HPDE6-E6E7 (cell line): ENCODE data around the gene PRKN.

ENCODE experiments used
- DNase-seq: peaks from one replicate; pipeline ENCODE4 v3.0.0; 2011; ENCODE audit warnings: missing footprints; ENCODE audit errors: extremely low spot score

PRKN gene

DNA sequence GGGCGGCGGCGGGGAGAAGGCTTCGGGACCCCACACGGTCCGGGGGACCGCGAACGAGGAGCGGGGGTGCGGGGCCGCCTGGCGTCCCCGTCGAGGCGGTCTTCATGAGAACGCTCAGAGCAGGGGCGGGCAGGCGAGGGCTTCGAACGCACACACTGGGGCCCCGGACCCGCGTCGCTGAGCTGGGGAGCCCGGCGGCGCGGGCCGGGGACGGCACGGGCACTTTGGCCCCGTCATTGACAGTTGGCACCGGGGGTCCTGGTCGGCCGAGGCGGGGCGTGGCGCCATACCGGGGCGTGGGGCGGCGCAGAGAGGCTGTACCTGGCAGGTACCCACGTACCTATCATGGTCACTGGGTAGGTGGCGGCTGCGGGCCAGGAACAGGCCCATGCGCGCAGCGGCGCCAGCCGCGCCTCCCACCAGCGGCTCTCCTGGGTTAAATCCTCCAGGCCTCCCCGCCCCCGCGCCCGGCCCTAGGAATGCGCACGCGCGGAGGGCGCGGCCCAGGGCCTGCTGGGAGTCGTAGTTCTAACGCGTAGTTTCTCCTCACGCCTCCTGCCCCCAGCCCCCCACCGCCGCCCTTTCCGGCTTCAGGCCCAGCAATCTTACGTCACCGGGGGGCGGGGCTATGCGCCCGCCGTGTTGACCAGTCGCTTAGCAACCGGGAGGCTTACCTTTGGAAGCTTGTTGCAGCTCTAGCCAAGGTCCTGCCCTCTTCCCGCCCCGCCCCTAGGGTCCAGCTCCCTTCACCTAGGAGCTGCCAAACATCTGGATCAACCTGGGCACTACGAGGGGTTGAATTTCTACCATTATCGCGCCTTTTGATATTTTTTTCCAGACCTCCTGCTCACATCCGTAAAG lies at the start of gene PRKN, which contains the start of gene PACRG:
PRKN (minus strand) TSS at position 445 of the 861 bp plus-strand sequence.
PACRG (plus strand) TSS at position 653 of the 861 bp plus-strand sequence.
- DNase-seq = peak; percentile 87

DNA sequence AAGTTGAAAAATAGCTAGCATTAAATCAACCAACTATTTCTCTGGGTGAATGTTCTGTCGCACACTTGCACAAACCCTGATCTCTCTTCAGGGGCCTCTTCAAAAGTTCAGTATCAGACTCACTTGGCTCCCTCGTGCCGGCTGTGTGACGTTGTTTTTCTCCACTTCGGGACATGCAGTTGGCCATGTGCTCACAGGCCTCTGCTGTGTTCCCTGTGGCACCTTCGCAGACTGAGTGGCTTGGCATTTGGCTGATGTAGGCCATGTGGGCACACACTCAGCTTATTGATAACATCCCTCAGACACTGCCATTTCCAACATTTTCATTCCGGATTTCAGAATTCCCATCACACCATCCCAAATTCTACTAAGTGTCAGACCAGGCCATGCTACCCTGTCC lies 49.5 kb upstream of the PRKN start:
- DNase-seq = no peak

DNA sequence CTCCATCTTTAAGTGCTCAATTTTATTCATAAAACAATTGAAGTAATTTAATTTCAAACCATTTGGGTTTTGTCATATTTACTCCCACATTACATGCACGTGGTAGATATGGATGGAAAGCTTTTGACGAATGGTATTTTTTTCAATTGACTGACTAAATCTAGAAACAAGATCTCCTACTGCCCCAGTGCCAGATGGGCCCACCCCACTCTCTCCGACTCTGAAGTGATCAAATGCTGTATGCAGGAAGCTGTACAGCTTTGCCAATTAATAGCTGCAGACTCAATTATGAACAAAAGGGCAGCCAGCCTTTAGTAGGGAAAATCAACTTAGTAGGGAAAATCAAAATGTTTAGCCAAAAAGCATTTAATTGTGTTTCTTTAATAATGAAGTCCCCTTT lies 46.4 kb upstream of the PRKN start:
- DNase-seq = no peak

DNA sequence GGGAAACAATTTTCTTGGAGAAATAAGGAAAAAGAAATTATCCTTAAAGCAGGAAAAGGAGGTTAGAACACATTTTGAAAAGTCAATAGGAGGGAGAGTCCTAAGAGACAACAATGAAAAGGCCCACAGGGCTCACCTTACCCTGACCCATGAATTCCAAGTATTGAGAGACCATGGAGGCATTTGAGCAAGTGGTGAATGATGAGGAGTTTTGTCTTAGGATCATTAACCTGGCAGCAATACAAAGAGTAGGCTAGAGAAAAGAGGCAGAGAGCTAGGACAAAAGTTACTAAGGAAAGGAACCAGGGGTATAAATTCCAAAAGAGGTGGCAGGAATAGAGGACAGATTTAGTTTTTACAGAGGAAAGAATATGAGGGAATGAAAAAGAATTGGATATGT lies 44.9 kb upstream of the PRKN start:
- DNase-seq = no peak

DNA sequence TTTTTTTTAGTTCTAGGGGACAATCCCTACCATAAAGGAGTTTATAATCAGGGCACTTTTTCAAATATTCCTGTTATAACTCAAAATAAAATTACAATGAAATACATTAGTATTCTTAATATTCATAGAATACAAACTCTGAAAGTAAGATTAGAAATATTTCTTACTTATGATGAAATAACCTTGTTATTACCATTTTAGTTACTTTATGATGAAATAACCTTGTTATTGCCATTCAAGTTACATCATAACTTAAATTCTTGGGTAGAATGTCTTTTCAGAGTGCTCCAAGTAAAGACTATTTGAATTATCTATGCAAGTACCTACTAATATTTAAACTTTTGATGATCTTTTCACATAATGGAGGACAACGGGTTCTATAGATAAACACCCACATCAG lies 43.4 kb upstream of the PRKN start:
- DNase-seq = no peak

DNA sequence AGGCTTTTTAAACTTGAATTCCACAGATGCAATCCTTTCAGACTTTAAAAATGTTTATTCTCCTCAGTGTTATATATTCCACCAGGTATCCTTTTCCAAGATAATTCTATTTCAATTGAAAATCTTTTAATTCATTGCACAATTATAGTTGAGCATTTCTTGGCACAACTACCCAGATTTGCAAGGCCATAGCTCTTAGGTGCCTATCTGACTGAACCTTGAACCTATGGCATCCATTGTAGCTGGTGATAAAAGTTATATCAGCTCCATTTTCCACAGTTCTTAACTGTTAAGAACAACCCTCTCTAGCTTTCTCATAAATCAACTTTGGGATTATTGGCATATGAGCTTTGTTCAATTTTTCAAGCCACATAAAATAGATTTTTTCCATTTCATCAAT lies 42.6 kb upstream of the PRKN start:
- no peak for DNase-seq

DNA sequence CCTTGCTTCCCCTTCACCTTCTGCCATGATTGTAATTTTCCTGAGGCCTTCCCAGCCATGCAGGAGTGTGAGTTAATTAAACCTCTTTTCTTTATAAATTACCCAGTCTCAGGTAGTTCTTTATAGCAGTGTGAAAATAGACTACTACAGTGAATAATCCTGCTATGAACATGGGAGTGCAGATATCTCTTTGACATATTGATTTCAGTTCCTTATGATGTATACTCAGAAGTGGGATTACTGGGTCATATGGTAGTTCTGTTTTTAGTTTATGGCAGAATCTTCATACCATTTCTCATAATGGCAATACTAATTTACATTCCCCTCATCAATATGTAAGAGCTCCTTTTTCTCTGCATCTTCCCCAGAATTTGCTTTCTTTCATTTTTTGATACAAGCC lies 26.2 kb upstream of the PRKN start:
- no peak for DNase-seq

DNA sequence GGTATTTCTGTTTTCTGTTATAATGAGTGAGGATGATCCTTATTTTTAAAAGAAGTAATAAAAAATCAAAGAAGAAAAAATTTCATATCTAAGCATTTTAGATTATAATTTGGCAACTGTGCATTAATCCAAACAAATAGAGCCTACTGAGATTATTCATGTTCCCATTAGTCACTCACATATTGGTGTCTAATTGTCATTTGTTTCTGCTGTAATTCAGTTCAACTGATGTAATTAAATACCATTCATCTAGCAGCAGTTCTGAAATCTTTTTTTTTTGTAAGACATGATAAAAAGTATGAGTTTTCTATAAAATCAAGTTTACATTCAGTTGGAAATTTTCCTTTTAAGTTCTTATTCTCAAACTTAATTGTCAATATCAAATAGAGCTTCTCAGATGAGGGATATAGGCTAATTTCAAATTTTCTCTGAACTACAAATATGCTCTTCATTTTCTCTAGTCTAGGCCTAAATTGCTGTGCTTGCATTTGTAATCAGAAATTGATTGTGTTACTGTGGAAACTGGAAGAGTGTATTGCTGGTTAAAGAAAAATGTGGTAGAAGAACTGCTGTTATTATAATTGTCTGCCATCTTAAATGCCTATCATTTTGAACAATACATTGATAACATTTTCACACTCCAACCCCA lies 23.8 kb upstream of the PRKN start:
- no peak for DNase-seq

DNA sequence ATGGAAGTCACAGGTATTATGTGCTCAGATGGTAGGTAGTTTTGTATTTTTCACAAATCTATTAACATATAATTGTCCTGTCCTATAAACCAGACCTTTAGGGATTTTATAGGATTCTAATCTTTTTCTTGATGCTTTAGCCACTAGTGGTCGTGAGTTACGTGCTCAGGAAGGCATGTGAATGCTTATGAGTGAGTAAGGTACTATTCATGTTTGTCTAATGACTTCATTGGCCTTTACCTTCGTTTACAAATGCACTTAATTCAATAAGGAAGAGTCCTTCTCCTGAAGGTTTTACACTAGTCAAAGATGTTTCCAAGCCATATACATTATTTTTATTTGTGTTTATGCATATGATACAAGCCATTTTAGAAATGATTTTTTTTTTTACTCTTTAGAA lies 23.2 kb upstream of the PRKN start:
- no peak for DNase-seq

DNA sequence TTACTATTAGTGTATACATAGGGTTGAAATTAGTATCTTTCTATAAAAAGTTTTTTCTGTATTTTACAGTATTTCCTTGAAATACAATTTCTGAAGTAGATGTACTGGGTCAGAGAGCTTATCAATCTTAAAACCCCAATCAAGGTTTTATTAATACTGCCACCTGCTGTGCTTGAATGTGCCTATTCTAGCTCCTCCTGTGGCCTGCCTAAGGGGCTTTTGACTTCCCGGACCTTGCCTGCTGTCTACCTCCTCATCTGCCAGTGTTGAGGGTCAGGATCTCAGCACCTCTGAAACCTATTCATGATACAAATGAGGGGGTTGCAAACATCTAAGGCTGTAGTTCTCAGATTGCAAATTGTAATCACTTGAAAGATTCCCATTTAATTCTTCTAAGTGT lies 9.4 kb upstream of the PRKN start:
- no peak for DNase-seq

DNA sequence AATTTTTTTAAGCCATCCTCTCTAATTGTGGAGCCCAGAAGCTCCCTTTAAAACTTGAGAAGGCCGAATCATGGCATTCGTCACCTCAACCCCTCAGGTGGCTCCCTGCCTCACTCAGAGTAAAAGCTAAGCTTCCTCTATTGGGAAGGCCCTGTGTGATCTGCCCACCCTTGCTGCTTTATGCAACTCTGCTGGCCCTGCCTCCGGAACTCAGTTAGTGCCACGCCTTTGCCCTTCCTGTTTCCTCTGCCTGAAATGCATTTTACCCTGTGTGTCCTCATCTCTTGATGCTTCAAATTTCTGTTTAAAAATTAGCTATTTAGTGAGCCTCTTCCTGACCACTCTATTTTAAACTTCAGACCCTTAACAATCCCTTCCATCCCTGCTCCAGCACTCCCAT lies 5.9 kb upstream of the PRKN start:
- no peak for DNase-seq

DNA sequence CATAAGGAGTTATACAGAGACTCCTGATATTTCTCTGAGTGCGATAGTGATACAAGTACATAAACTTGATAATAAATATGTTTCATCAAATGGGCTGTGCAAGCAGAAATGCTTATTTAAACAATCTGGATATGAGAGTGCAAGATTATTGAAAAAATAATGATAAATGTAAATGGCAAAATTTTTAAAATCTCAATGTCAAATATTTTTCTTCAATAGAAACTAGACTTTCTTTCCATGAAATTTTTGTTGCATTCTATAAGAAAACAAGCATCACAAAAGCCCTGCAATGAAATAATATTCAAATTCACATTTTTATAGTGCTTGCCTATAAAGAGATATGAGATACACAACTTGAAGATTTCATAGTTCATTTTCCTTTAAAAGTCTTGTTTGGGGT lies 2.9 kb upstream of the PRKN start:
- DNase-seq = no peak

DNA sequence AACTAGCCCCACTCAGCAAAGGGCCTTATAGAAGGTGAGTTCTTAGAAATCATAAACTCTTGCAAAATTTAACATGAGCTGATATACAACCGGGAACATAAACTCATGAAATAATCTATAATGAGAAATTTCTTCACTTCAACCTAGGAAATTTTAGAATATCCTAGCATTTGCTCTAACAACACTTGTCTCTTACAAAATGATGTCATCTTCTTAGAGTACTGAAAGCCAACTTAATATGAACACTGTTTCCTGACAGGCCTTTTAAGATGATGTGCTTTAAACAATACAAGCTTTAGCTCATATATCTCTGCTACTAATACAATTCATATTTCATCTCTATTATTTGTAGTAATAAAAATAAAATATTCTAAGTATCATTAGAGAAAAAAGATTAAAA lies 1.1 kb upstream of the PRKN start:
- no peak for DNase-seq

DNA sequence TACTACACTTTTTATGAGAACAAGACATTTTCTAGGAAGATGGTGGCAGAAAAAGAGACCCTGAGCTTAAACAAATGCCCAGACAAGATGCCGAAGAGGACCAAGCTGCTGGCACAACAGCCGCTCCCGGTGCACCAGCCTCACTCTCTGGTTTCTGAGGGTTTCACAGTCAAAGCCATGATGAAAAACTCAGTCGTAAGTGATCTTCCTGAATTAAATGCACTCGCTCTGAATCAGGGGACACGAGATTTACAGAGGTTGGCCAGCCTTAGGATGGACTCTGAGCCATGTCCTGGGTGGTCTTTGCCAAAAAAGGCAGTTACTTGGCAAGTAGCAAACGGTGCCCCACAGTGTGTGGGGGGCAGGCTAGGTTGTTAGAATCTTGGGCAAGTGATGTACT lies 631 bp upstream of the PRKN start:
- DNase-seq = no peak

DNA sequence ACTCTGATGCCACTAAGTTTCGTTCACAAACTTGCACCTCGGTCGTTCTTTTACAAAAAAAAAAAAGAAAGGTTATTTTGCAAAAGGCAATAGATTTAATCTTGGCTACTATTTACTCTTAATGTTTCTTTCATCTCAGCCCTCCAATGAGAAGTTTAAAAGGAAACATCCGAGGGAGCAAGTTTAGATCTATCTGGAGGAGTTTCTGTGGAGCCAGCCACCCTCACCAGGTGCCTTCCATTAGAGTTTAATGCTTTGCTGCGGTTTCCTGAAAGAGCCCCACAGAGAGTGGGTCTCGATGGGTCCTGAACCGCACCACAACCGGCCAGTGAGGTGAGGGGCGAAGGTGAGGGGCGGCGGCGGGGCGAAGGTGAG lies 632 bp downstream of the PRKN start:
- no peak for DNase-seq

DNA sequence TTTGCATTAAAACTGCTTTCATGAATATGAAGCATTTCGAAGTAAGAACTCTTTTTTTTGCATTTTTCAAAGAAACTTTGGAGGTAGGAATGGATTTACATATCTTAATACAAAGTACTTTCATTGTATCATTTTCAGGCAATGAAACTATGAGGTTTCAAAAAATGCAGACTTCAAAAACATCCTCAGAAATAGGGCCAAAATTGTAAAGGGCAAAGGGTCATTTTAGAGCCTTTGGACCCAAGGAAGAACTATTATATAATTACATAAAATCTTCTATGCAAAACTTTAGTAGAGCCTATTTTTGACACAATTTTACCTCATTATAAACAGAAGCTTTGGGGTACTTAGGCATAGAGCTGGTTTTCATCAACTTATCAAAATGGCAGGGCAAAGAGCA lies 4.9 kb downstream of the PRKN start:
- DNase-seq = no peak

DNA sequence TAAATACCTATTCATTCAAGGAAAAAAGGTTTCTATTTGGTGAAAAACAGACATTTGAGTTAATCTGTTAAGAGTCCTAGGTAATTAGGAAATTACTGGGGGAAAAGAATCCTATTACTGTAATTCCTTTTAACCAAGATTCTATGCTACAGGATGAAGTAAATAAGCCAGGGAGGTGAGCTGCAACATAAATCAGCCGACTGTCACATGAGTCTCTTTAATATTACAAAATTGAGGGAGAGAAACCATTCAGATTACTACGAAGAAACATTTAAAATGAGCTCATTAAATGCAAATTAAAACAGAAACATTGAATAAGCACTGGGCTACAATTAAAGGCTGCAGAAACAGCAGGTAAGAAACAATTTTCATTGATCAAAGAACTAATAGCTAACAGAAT lies 5.3 kb downstream of the PRKN start:
- no peak for DNase-seq

DNA sequence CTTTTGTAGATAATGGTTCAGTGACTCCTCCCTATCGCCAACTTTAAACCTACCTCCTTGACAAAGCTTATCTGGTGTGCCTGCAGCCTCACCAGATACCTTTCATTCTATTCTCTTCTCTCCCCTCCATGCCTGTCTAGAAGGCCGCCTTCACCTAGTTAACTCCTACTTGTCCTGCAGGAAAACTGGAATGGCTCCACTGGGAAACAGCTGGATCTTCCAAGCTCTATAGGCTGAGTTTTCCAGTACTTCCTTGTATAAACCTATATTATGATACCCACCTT lies 6.2 kb downstream of the PRKN start:
- DNase-seq = no peak

DNA sequence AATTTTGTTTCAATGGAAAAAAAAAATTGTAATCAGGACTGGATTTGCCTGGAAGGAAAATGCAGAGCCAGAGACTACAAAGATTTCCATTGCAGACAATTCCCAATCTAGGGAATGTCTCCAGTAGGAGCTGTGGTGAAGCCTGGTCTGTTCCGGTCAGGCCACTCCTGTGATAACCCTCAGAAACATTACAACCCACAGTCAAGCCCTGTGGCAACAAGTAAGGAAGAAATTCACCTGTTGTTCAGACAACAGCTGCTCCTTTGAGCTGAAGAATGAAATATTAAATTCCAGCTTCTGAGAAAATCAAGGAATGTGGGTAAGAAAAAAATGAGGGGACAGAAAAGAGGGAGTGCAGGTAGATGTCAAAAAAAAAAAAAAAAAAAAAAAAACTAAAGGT lies 8.0 kb downstream of the PRKN start:
- no peak for DNase-seq

DNA sequence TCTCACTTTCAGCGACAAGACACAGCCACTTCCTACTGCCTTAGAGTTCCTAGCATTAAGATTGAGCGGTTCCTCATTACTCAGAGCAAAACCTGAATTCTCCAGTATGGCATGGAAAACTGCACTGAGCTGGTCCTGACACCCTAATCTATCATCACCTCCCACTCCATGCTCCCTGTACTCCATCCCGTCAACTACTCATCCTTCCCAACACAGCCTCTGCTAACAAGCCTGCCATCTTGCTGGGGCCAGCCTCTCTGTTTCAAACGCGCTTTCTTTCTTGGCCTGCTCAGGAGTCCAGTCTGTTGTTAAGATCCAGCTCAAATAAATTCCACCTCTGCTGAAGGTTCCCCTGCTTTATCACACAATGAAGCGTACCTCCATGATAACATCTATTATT lies 12.0 kb downstream of the PRKN start:
- DNase-seq = no peak

DNA sequence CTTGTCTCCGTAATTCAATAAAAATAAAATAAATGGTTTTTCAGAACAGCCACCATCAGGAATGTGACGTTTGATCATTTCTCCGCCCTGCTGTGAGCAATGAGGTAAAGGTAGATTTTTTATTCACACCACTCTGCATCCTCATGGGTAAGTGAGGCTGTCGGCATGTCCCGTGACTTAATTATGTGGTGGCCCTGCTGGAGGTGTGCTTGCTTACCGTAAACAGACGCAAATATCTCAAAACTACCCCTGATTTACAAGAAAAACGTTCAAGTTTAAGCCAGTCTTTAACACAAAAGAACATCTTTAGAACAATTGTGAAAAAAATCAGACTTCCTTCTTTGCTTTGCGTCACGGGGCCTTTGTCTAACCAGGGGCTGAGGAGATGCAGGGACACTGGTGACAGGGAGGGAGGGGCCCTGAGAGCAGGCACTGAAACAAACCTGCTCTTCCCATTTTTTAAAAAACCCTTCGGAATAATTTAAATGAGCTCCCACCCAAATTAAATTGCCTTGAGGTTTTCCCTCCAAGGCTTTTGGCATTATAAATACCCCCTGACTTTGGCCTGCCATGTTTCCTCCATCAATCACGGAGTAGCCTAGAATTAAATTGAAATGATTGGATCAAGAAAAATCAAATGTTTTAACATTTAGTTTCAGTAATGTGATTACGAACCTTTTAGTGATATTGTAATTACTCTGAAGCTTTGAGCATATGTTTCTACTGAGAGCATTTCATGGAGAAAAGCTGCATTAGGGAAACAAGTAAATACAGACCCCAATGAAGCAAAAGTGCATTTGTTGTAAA lies 13.4 kb downstream of the PRKN start:
- DNase-seq = no peak

DNA sequence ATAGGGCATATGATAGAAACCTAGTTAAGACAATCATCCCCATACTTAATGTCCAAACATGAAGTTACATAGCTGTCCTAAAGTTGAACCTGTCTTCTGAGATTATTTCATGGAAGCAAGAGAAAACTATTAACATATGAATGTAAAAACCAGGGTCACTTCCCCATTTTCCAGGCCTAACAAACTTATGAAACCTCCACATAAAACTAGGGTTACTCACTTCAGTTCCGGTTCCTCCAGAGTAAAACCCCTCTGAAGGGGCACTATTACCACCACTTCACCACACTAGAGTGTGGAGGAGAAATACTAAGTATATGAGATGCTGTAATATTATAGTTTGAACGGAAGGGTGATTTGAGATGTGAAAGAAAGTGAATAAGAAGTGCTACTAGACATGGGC lies 14.9 kb downstream of the PRKN start:
- DNase-seq = no peak

DNA sequence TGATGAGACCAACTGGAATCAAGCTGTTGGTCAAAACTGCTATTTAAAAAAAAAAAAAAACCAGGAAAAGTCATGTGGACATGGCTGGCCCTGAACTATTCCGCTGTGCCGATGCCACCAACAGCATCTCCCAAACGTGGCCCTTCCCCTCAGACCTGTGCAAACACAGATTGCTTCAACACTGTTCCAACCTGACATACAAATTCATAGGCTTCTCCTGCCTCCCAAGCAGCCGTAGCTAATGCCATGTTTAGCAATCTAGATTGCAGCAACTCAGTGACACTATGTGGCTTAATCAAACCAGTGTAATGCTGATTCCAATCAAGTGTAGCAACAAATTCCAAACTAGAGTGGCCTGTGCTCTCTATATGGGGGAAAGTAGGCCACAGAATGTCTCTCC lies 16.2 kb downstream of the PRKN start:
- DNase-seq = no peak
